ENCODE data around the gene FLNC.

The FLNC gene

GRCh38 chr7:128833946-128834325, 3.7 kb downstream of the FLNC start:
- DNase-seq = no peak

GRCh38 chr7:128835231-128835751, 5.1 kb downstream of the FLNC start:
- no peak for DNase-seq

GRCh38 chr7:128835790-128836641, 5.8 kb downstream of the FLNC start:
- DNase-seq = no peak

GRCh38 chr7:128836729-128837348, 6.6 kb downstream of the FLNC start:
- DNase-seq = no peak

GRCh38 chr7:128837521-128837921, 7.3 kb downstream of the FLNC start:
- DNase-seq = no peak

- no peak for DNase-seq
These were observed 8.0 kb downstream of the FLNC start for GRCh38 chr7:128838109-128838779.

GRCh38 chr7:128838981-128839731, 8.9 kb downstream of the FLNC start:
- no peak for DNase-seq

GRCh38 chr7:128839751-128840177, 9.6 kb downstream of the FLNC start:
- DNase-seq = no peak

- DNase-seq = no peak
These were observed 10.3 kb downstream of the FLNC start for GRCh38 chr7:128840326-128841170.

GRCh38 chr7:128841171-128841690, 11.0 kb downstream of the FLNC start:
- DNase-seq = no peak

- DNase-seq = no peak
These were observed 11.9 kb downstream of the FLNC start for GRCh38 chr7:128841921-128842673.

- DNase-seq = no peak
These were observed 12.8 kb downstream of the FLNC start for GRCh38 chr7:128842674-128843641.

- no peak for DNase-seq
These were observed 13.9 kb downstream of the FLNC start for GRCh38 chr7:128843938-128844621.

- no peak for DNase-seq
These were observed 14.6 kb downstream of the FLNC start for GRCh38 chr7:128844777-128845311.

- DNase-seq = no peak
These were observed 15.3 kb downstream of the FLNC start for GRCh38 chr7:128845475-128845874.

- no peak for DNase-seq
These were observed 15.8 kb downstream of the FLNC start for GRCh38 chr7:128845987-128846386.

- no peak for DNase-seq
These were observed 16.7 kb downstream of the FLNC start for GRCh38 chr7:128846781-128847444.

GRCh38 chr7:128847721-128848211, 17.6 kb downstream of the FLNC start:
- no peak for DNase-seq

Data from NCI-H774 (cell line).